ENCODE results near the gene S100A13. TPM values are rescaled to one million over a fixed set of nuclear protein-coding genes. Genes with fewer than 3 reads are reported as not detected.

Gene S100A13
- total RNA-seq, 4 donors from 2014 or later, result 219 to 545 (median 343) TPM

- Histone ChIP-seq H3K4me1 (peaks cover 20 to 23% of the 10 kb centered on the region in 2 donors), H3K27ac (no peak overlapping the region)
- 90 to 95% methylated on average over 6 of the region's 6 CpGs for WGBS, 2 donors
Observed at GRCh38 chr1:153638261-153638660, 11.0 kb upstream of the S100A13 start.

GRCh38 chr1:153636312-153636711, 9.0 kb upstream of the S100A13 start:
- Histone ChIP-seq H3K4me3 (replicated peaks in 1 of 3) (no peak overlapping the region), H3K27me3 (no peaks in the 10 kb centered on the region), H3K36me3 (peaks cover 39 to 54% of the 10 kb centered on the region in 2 donors), H3K9me3 (no peaks in the 10 kb centered on the region), H3K4me1 (peaks cover 25 to 31% of the 10 kb centered on the region in 2 donors), H3K27ac (no peak overlapping the region)
- DNase-seq, result no peak
- intact Hi-C loops (cut with DNase I), result no loop called here
- no peak for TF ChIP-seq CTCF (IDR thresholded peaks at IDR 0.05)
- TF ChIP-seq POLR2A (IDR thresholded peaks at IDR 0.05), result no peak
- 94% methylated on average over 9 of the region's 9 CpGs for WGBS, 2 donors

More at GRCh38 chr1:153638261-153638660, 11.0 kb upstream of the S100A13 start:
- Histone ChIP-seq H3K27me3 (no peaks in the 10 kb centered on the region), H3K9me3 (no peaks in the 10 kb centered on the region), H3K4me3 (replicated peaks in 1 of 3) (no peak overlapping the region), H3K36me3 (peaks cover 58 to 71% of the 10 kb centered on the region in 2 donors)
- intact Hi-C loops (cut with DNase I), result no loop called here
- DNase-seq, result no peak
- TF ChIP-seq POLR2A (IDR thresholded peaks at IDR 0.05) (no peak), CTCF (IDR thresholded peaks at IDR 0.05) (no peak)

GRCh38 chr1:153635872-153636271, 8.6 kb upstream of the S100A13 start:
- TF ChIP-seq CTCF (IDR thresholded peaks at IDR 0.05), result no peak
- no peak for TF ChIP-seq POLR2A (IDR thresholded peaks at IDR 0.05)
- Histone ChIP-seq H3K27ac (no peak overlapping the region), H3K9me3 (no peaks in the 10 kb centered on the region), H3K27me3 (no peaks in the 10 kb centered on the region), H3K4me1 (peaks cover 25 to 32% of the 10 kb centered on the region in 2 donors), H3K4me3 (replicated peaks in 1 of 3) (no peak overlapping the region), H3K36me3 (peaks cover 34 to 49% of the 10 kb centered on the region in 2 donors)
- intact Hi-C loops (cut with DNase I), result no loop called here
- whole genome bisulfite sequencing, 2 donors, result 84 to 90% methylated on average over 7 of the region's 7 CpGs
- DNase-seq, result no peak

GRCh38 chr1:153633754-153634665, 6.7 kb upstream of the S100A13 start, which contains the start of gene CHTOP:
CHTOP (plus strand) TSS chr1:153634066; CDS start chr1:153636589, 2,523 bp downstream.
- peaks cover 30 to 45% of the 10 kb centered on the region in 2 donors for H3K4me1 ChIP-seq
- peak; percentile 97 to 98 for DNase-seq
- peak within 1 kb of the TSS; percentile 100 for H3K27ac ChIP-seq
- WGBS, 2 donors, result 0 to 1% methylated on average over 39 to 41 of the region's 65 CpGs
- H3K9me3 ChIP-seq, result no peaks in the 10 kb centered on the region
- H3K4me3 ChIP-seq (replicated peaks in 1 of 3), result peak within 1 kb of the TSS; percentile 30 to 89 (median 70)
- H3K27me3 ChIP-seq, result no peaks in the 10 kb centered on the region
- intact Hi-C loops (cut with DNase I), result no loop called here
- TF ChIP-seq CTCF (IDR thresholded peaks at IDR 0.05), result peak in 2 of 6 experiments; percentile 16 to 29
- peak; percentile 33 to 97 for TF ChIP-seq POLR2A (IDR thresholded peaks at IDR 0.05)
- peaks cover 23 to 31% of the 10 kb centered on the region in 2 donors for H3K36me3 ChIP-seq

Measured in thyroid gland (tissue), 4 donors.